NCI-H2081 (cell line): Measurements from ENCODE around the gene ZSWIM6.

ENCODE experiments used
- DNase-seq, 2 experiments: peaks; one replicate each; lab custom pipeline; 2025; lab: John Stamatoyannopoulos, UW

The ZSWIM6 gene

DNA sequence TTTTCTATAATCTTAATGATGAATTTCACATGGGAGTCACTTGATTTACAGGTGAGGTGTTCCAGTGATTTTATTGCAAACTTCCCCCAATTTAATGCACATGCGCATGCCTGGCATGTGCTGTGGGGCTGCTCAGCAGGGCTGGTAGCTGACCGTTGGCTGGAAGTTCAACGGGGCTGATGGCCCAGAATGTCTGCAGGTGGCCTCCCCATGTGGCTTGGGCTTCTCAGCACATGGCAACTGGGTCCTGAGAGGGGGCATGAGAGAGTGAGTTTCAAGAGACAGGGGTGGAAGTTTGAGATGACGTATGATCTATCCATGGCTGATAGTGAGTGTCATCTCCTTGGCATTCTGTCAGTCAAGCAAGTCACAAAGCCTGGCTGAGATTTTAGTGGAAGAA is 259.8 kb downstream of the ZSWIM6 start:
- DNase-seq: no peak

DNA sequence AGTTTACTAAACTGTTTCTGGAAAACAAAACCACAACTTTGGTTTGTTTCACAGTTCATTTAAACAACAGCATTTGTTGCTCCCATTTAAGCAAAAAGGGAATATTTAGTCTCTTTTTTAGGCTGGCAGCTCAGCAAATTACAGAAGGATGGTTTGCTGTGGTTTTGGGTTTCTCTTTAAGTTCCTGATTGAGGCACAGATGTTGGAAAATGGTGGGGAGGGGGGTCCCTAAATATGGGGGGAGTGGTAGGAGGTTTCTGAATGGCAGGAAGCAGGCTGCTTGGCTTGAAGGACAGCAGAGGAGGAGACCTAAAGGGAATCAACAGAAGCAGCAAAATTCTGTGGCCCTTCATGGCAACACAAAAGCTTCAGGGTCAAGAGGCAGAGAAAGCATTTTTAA is 263.4 kb downstream of the ZSWIM6 start:
- no peak for DNase-seq
